ENCODE data around the gene RASGRP4. TPM values are rescaled to one million over a fixed set of nuclear protein-coding genes. Genes with fewer than 3 reads are reported as not detected.
"Not testable (repeated sequence)": the region's sequence is repeated elsewhere in the genome, so short reads cannot be mapped to it uniquely, and the experiment has no call there.

RASGRP4 gene
- total RNA-seq, result under 1 TPM; 0.09 to 0.70 (median 0.26) TPM
- 0.72 TPM for total RNA-seq (2013)
- 0.07 to 6.6 (median 0.84) reads per million in 29 experiments for total RNA-seq

- H3K9me3 ChIP-seq, result no peaks in the 10 kb centered on the region
- Mint-ChIP-seq H3K27ac (no peak within 1 kb of the TSS), H3K36me3 (no peaks in the 10 kb centered on the region), H3K27me3 (peaks cover 8 to 18% of the 10 kb centered on the region in 2 donors), H3K4me3 (peak within 1 kb of the TSS; percentile 26 to 68 (median 40)), H3K9me3 (no peaks in the 10 kb centered on the region), H3K4me1 (peaks cover 18 to 24% (median 23%) of the 10 kb centered on the region in 3 donors)
- ChIA-PET CTCF (interaction anchor here in 1 of 2 donors (0.5 kb wide), 1 partner anchor 520 kb away, joined by 3 read pairs; the partner anchor contains the start of gene WDR87), POLR2A (no interaction called here)
- H3K27ac ChIP-seq (ENCODE audit: low read length), result no peak within 1 kb of the TSS
- ATAC-seq (replicated peaks in 1 of 4) (peak; percentile 40 to 78 (median 54)), DNase-seq (peak in 30 of 35 experiments; percentile 12 to 58 (median 28))
- H3K4me1 ChIP-seq (ENCODE audit: control insufficient read depth in 1 of 2, extremely low read depth in 1 of 2, insufficient read depth in 2 of 2, low read length in 2 of 2), result peaks cover 0 to 23% of the 10 kb centered on the region in 2 experiments
- H3K36me3 ChIP-seq (ENCODE audit: control insufficient read depth in 2 of 2, extremely low read depth in 1 of 2, insufficient read depth in 1 of 2, low read length in 1 of 2), result no peaks in the 10 kb centered on the region
- peak within 1 kb of the TSS in 1 of 2 donors; percentile 17 for H3K4me3 ChIP-seq (ENCODE audit: control insufficient read depth in 1 of 2, extremely low read depth in 1 of 2, low read length in 1 of 2)
- WGBS (ENCODE audit: insufficient coverage), result 67% methylated on average over 6 of the region's 20 CpGs
- peaks cover 0 to 33% of the 10 kb centered on the region in 2 experiments for H3K27me3 ChIP-seq (replicated peaks in 1 of 2; ENCODE audit: control insufficient read depth in 2 of 2, extremely low read depth in 1 of 2, insufficient read depth in 2 of 2, low read length in 1 of 2)
These were observed at the start of gene RASGRP4 for GRCh38 chr19:38425810-38426466. RASGRP4 (minus strand) TSS chr19:38426219; CDS start chr19:38426091, 128 bp downstream.

GRCh38 chr19:38475176-38475575 is 49.2 kb upstream of the RASGRP4 start:
- H3K9me3 Mint-ChIP-seq, result no peaks in the 10 kb centered on the region
- 96% methylated on average over 9 of the region's 13 CpGs for WGBS (ENCODE audit: insufficient coverage)
- POLR2A ChIA-PET, result no interaction called here

GRCh38 chr19:38473201-38473600 is 47.2 kb upstream of the RASGRP4 start:
- DNase-seq (no peak), ATAC-seq (replicated peaks in 1 of 4) (no peak)
- Mint-ChIP-seq H3K4me1 (no peaks in the 10 kb centered on the region), H3K9me3 (no peaks in the 10 kb centered on the region), H3K36me3 (no peaks in the 10 kb centered on the region), H3K27ac (no peak overlapping the region), H3K4me3 (no peak overlapping the region), H3K27me3 (peaks cover 6 to 10% of the 10 kb centered on the region in 2 donors)
- CTCF ChIA-PET, result no interaction called here
- Histone ChIP-seq H3K27ac (ENCODE audit: low read length) (no peak overlapping the region), H3K9me3 (no peaks in the 10 kb centered on the region), H3K4me1 (ENCODE audit: control insufficient read depth in 1 of 2, extremely low read depth in 1 of 2, insufficient read depth in 2 of 2, low read length in 2 of 2) (no peaks in the 10 kb centered on the region), H3K27me3 (replicated peaks in 1 of 2; ENCODE audit: control insufficient read depth in 2 of 2, extremely low read depth in 1 of 2, insufficient read depth in 2 of 2, low read length in 1 of 2) (peaks cover 0 to 30% of the 10 kb centered on the region in 2 experiments), H3K36me3 (ENCODE audit: control insufficient read depth in 2 of 2, extremely low read depth in 1 of 2, insufficient read depth in 1 of 2, low read length in 1 of 2) (no peaks in the 10 kb centered on the region), H3K4me3 (ENCODE audit: control insufficient read depth in 1 of 2, extremely low read depth in 1 of 2, low read length in 1 of 2) (no peak overlapping the region)
- POLR2A ChIA-PET, result no interaction called here
- WGBS (ENCODE audit: insufficient coverage), result 92% methylated on average over 21 of the region's 21 CpGs

More at GRCh38 chr19:38475176-38475575, 49.2 kb upstream of the RASGRP4 start:
- Mint-ChIP-seq H3K4me3 (no peak overlapping the region), H3K27ac (no peak overlapping the region), H3K4me1 (no peaks in the 10 kb centered on the region), H3K27me3 (peaks cover 6 to 8% of the 10 kb centered on the region in 2 donors), H3K36me3 (no peaks in the 10 kb centered on the region)
- ATAC-seq (replicated peaks in 1 of 4) (no peak), DNase-seq (no peak)
- Histone ChIP-seq H3K36me3 (ENCODE audit: control insufficient read depth in 2 of 2, extremely low read depth in 1 of 2, insufficient read depth in 1 of 2, low read length in 1 of 2) (no peaks in the 10 kb centered on the region), H3K9me3 (no peaks in the 10 kb centered on the region), H3K27me3 (replicated peaks in 1 of 2; ENCODE audit: control insufficient read depth in 2 of 2, extremely low read depth in 1 of 2, insufficient read depth in 2 of 2, low read length in 1 of 2) (peaks cover 0 to 25% of the 10 kb centered on the region in 2 experiments), H3K4me3 (ENCODE audit: control insufficient read depth in 1 of 2, extremely low read depth in 1 of 2, low read length in 1 of 2) (no peak overlapping the region), H3K27ac (ENCODE audit: low read length) (no peak overlapping the region), H3K4me1 (ENCODE audit: control insufficient read depth in 1 of 2, extremely low read depth in 1 of 2, insufficient read depth in 2 of 2, low read length in 2 of 2) (no peaks in the 10 kb centered on the region)
- CTCF ChIA-PET, result no interaction called here

- H3K4me3 Mint-ChIP-seq; H3K9me3 Mint-ChIP-seq; H3K27ac Mint-ChIP-seq; DNase-seq; POLR2A ChIA-PET; CTCF ChIA-PET; H3K4me1 Mint-ChIP-seq; H3K4me1 ChIP-seq (ENCODE audit: control insufficient read depth in 1 of 2, extremely low read depth in 1 of 2, insufficient read depth in 2 of 2, low read length in 2 of 2); H3K4me3 ChIP-seq (ENCODE audit: control insufficient read depth in 1 of 2, extremely low read depth in 1 of 2, low read length in 1 of 2); ATAC-seq (replicated peaks in 1 of 4); H3K27ac ChIP-seq (ENCODE audit: low read length); H3K9me3 ChIP-seq; H3K36me3 ChIP-seq (ENCODE audit: control insufficient read depth in 2 of 2, extremely low read depth in 1 of 2, insufficient read depth in 1 of 2, low read length in 1 of 2); H3K36me3 Mint-ChIP-seq: not testable (repeated sequence)
- peaks cover 6 to 10% of the 10 kb centered on the region in 2 donors for H3K27me3 Mint-ChIP-seq
- H3K27me3 ChIP-seq (replicated peaks in 1 of 2; ENCODE audit: control insufficient read depth in 2 of 2, extremely low read depth in 1 of 2, insufficient read depth in 2 of 2, low read length in 1 of 2), result peaks cover 0 to 27% of the 10 kb centered on the region in 2 experiments
- WGBS (ENCODE audit: insufficient coverage), result 100% methylated on average over 3 of the region's 4 CpGs
These were observed 46.7 kb upstream of the RASGRP4 start for GRCh38 chr19:38472725-38473124.

GRCh38 chr19:38470788-38471480 is 44.9 kb upstream of the RASGRP4 start:
- Histone ChIP-seq H3K4me3 (ENCODE audit: control insufficient read depth in 1 of 2, extremely low read depth in 1 of 2, low read length in 1 of 2) (no peak overlapping the region), H3K27me3 (replicated peaks in 1 of 2; ENCODE audit: control insufficient read depth in 2 of 2, extremely low read depth in 1 of 2, insufficient read depth in 2 of 2, low read length in 1 of 2) (peaks cover 0 to 24% of the 10 kb centered on the region in 2 experiments), H3K36me3 (ENCODE audit: control insufficient read depth in 2 of 2, extremely low read depth in 1 of 2, insufficient read depth in 1 of 2, low read length in 1 of 2) (no peaks in the 10 kb centered on the region), H3K9me3 (no peaks in the 10 kb centered on the region), H3K27ac (ENCODE audit: low read length) (no peak overlapping the region), H3K4me1 (ENCODE audit: control insufficient read depth in 1 of 2, extremely low read depth in 1 of 2, insufficient read depth in 2 of 2, low read length in 2 of 2) (no peaks in the 10 kb centered on the region)
- no peaks in the 10 kb centered on the region for H3K4me1 Mint-ChIP-seq
- ATAC-seq (replicated peaks in 1 of 4) (no peak), DNase-seq (no peak)
- CTCF ChIA-PET, result no interaction called here
- no peak overlapping the region for H3K4me3 Mint-ChIP-seq
- POLR2A ChIA-PET, result no interaction called here
- H3K36me3 Mint-ChIP-seq, result no peaks in the 10 kb centered on the region
- H3K27me3 Mint-ChIP-seq, result peaks cover 10 to 12% of the 10 kb centered on the region in 2 donors
- no peaks in the 10 kb centered on the region for H3K9me3 Mint-ChIP-seq
- 83% methylated on average over 9 of the region's 12 CpGs for WGBS (ENCODE audit: insufficient coverage)
- no peak overlapping the region for H3K27ac Mint-ChIP-seq

- Histone ChIP-seq H3K27me3 (replicated peaks in 1 of 2; ENCODE audit: control insufficient read depth in 2 of 2, extremely low read depth in 1 of 2, insufficient read depth in 2 of 2, low read length in 1 of 2) (peaks cover 0 to 29% of the 10 kb centered on the region in 2 experiments), H3K9me3 (no peaks in the 10 kb centered on the region), H3K4me3 (ENCODE audit: control insufficient read depth in 1 of 2, extremely low read depth in 1 of 2, low read length in 1 of 2) (no peak overlapping the region), H3K27ac (ENCODE audit: low read length) (no peak overlapping the region), H3K36me3 (ENCODE audit: control insufficient read depth in 2 of 2, extremely low read depth in 1 of 2, insufficient read depth in 1 of 2, low read length in 1 of 2) (no peaks in the 10 kb centered on the region), H3K4me1 (ENCODE audit: control insufficient read depth in 1 of 2, extremely low read depth in 1 of 2, insufficient read depth in 2 of 2, low read length in 2 of 2) (no peaks in the 10 kb centered on the region)
- DNase-seq, result no peak
- H3K4me3 Mint-ChIP-seq, result no peak overlapping the region
- WGBS (ENCODE audit: insufficient coverage), result 62% methylated on average over 4 of the region's 5 CpGs
- ChIA-PET POLR2A (no interaction called here), CTCF (interaction anchor here in 1 of 2 donors (0.7 kb wide), 1 partner anchor 28 kb away, joined by 3 read pairs; no protein-coding TSS in a partner anchor)
- H3K27me3 Mint-ChIP-seq, result peaks cover 10% of the 10 kb centered on the region in 2 donors
- no peak for ATAC-seq (replicated peaks in 1 of 4)
- H3K36me3 Mint-ChIP-seq, result no peaks in the 10 kb centered on the region
- H3K27ac Mint-ChIP-seq, result no peak overlapping the region
- H3K4me1 Mint-ChIP-seq, result no peaks in the 10 kb centered on the region
- H3K9me3 Mint-ChIP-seq, result no peaks in the 10 kb centered on the region
These were observed 43.1 kb upstream of the RASGRP4 start for GRCh38 chr19:38469151-38469550.

Data from T-cell (primary cell).